GM18520 (cell line): Measurements from ENCODE around the gene RNF166.

ENCODE experiments used
- ATAC-seq: cut with Tn5 transposase; IDR thresholded peaks from one replicate; pipeline ENCODE4 v1.9.1; 2021; ENCODE audit not compliant: unreplicated experiment

Gene RNF166

DNA sequence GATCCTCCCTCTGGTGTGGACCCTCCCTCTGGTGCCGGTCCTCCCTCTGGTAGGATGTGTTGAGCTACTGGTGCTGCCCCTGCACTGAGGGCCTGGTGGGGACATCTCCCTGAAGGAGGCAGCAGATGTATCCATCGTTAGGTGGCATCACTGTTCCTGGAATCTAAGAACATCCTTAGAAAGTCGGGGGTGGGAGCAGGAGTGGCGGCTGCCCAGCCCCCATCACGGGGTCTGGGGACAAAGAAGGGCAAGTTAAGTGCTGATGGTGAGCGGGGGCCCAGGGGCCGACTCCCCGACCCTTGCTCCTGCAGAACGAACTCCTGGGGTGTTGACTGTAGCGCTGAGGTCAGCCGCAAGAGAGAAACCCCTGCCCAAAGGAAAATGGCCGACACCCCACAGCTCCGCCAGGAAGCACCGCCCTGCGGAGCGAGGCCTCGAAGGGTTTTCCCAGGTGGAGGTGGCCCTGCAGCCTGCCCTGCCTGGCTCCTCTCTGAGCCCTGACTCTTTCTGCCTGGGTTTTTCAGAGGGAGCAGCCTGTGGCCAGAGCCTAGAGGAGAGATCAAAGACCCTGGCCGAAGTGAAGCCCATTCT is 5.6 kb upstream of the RNF166 start:
- ATAC-seq: no peak

- ATAC-seq: no peak
These were observed 4.3 kb upstream of the RNF166 start for GRCh38 chr16:88710556-88710955.

GRCh38 chr16:88706965-88707826 is 988 bp upstream of the RNF166 start:
- ATAC-seq: no peak

GRCh38 chr16:88705801-88706228 is 393 bp downstream of the RNF166 start:
- peak; percentile 16 for ATAC-seq

DNA sequence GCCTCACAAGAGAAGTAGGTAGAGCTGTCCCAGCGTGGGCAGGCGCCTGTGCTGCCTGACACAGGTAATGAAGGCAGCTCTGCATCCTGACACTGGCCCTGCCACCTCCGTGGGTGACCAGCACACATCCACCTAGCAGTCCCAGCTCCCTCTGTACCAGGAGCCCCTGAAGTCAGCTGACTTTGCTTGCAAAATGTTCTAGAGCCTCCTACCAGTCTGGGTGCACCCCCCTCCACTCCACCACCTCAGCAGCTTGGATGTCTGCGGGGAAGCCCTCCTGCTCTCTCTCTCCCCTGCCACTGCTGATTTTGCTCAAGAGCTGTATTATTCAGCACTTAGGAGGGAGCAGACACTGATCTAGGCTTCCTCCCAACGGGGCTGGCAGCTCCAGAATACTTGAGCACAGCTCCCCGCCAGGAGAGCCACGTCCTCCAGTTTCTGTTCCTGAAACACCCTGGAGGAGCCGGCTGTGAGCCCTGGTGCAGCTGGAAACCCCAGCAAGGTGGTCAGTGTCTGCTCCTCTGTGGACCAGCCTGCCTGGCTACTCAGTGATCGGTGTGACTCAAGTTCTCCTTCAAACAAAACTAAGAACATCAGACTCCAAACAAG is 1.0 kb downstream of the RNF166 start:
- ATAC-seq: no peak

GRCh38 chr16:88703486-88704309 is 2.5 kb downstream of the RNF166 start:
- ATAC-seq: no peak

DNA sequence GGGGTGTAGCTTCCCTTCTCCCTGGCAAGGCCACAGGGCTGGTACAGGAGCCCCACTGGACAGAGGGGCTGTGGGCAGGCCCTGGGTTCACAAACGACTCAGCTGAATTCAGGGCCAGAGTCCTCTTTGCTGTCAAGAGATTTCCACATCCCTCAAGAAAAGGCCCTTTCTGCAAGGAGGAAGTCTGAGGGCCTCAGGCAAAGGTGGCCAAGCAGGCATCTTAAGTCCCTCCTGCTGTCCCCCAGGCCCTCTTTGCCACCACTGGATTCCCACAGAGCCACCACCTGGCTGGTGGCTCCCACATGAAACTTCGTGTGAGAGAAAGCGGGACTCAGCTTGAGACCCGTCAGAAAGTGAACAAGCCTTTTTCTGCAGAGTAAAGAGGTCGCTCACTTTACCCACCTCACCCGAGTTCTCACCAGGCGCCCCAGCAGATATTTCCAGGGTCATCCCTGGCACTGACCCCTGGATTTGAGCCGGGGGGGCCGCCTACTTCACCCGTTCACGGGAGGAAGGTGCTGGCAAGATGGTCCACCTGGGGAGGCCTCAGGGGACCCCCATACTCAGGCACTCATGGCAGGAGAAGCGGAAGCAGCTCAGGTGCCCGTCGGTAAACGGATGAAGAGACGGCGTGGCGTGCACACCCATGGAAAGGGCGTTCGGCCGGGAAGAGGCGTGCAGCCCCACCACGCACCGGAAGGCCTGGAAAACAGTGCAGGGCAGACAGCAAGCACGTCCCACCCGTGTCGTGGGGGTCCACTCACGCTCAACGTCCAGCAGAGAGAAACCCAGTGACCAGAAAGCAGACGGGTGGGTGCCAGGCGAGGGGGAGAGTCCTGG is 3.6 kb downstream of the RNF166 start:
- no peak for ATAC-seq

GRCh38 chr16:88701581-88702370 is 4.4 kb downstream of the RNF166 start:
- ATAC-seq: no peak

DNA sequence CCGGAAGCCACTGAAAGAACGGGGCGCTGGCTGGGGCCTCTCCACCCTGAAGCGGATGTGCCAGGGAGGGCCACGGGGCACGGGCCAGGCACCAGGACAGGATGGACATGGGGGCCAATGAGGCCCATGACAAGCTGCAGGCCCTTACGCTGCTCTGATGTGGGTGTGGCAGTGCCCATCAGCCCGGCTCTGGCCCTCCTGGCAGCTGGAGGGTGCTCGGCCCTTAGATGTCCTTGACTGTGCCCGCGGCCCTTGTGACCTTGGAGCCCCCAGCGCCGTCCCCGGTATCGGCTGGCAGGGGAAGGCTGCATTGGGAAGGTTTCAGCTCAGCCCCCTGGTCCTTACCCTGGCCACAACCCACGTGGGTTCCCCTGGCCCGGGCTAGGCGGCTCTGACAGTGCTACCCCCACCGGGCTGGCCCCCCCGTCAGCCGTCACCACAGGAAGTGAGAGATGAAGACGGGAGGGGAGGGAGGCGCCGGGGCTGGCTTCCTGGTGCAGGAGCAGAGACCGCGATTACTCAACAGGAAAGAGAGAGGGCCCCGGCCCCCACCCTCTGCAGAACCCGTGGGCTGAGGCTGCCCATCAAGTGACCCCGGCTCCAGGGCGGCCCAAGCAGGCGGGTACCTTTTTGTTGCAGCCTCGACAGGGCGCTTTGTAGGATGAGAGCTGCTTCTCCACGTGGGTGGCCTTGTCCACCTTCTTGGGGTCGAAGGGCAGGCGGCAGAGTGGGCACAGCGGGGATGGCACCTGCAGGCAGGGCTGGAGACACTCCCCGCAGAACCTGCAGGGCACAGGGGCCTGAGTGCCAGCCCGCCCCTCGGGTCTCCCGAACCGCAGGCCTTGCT is 5.3 kb downstream of the RNF166 start:
- peak; percentile 43 for ATAC-seq

GRCh38 chr16:88700322-88700635 is 5.9 kb downstream of the RNF166 start:
- ATAC-seq: no peak

- no peak for ATAC-seq
These were observed 7.0 kb downstream of the RNF166 start for GRCh38 chr16:88699180-88699579.

DNA sequence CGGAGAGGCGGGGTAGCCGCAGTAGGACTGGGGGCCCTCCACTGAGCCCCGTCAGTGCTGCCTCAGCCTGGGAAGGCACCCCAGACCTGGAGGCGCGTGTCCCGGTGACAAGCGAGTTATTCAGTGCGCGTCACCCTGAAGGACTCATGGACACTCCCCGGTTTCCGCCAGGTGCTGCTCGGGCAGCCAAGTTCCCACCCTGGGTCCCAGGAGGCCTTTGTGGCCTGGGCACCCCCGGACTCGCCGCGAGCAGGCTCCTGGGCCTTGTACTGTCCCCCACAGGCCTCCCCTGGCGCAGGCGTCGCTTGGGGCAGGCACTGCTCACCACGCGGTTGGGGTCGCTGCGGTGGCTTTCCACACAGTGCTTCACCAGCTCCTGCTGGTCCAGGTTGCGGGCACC is 7.6 kb downstream of the RNF166 start:
- no peak for ATAC-seq

GRCh38 chr16:88697831-88698615 is 8.2 kb downstream of the RNF166 start:
- ATAC-seq: no peak

DNA sequence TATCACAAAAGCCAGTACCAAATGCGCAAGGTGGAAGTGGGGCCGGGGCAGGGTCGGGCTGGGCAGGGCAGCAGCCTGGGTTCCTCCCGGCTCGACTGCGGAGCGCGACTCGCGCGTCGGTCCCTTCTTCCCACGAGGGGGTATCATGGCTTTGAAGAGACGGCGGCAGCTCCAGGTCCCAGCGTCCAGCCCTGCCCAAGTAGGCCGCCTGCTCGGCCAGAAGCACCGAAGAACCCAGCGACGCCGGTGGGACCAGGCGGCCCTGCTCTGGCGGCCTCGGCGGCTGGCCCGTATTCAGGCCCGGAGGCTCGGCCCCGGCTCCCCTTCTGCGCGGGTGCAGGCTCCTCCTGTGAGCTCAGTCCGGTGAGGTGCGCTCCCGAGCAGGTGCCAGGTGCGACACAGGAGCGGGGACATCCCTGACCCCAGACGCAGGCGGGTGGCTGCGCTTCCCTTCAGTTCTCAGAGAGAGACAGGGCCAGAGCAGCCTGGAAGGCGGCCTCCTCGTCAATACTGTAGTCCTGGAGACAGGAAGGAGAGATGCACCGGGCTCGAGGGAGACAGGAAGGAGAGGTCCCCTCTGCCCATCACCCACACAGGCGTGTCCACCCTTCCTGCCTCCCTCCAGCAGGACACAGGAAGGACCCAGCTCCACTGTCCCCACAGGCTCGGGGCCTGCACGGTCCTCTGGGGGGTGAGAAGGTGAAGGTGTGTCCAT is 8.9 kb downstream of the RNF166 start:
- no peak for ATAC-seq

DNA sequence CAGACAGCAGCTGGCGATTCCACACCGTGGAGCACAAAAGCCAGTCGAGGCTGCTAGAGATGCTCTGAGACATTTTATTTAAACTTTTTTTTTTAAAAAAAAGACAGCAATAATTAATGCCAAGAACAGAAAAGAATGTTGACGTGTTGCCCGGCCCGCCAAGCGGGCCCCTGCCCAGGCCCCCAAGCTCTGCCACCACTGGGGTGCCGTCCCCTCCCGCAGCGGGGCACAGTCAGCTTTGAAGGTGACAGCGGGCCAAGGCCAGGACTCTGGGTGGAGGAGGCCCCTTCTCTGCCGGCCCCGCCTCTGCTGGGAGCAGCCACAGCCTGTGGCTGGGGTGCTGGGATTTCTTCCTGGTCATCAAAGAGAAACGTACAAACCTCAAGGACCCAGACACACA is 9.8 kb downstream of the RNF166 start:
- ATAC-seq: no peak

DNA sequence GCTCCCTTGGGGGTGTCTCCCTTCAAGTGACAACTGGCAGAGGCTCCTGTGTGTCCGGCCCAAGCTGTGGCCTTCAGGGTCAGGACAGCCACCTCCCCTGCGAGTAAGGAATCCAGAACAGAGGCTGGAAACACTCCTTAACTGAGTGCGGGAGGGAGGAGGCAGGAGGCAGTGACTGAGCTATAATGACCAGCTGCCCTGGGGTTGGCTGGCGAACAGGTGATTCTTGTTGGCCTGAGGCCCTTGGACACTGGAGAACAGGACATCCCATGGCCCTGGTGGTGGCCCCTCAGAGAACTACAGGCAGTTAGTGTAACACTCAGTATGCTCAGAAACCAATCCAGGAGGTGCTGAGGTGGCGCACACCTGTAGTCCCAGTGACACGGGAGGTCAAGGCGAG is 10.5 kb downstream of the RNF166 start:
- no peak for ATAC-seq

- no peak for ATAC-seq
These were observed 11.0 kb downstream of the RNF166 start for GRCh38 chr16:88695218-88695617.
